Neural cell (in vitro differentiated cells): ENCODE results near the gene FHIT. TPM values are rescaled to one million over a fixed set of nuclear protein-coding genes. Genes with fewer than 3 reads are reported as not detected.
A peak's percentile ranks its signal among the peaks of the same experiment; 100 is the strongest.

Source experiments
- H2AFZ ChIP-seq: fragments of 200-600, 300-800 bp; sonication (generic), shearing (Covaris generic); 2 replicates; pipeline ENCODE4 v1.6.0; 2014; ENCODE audit warnings: low read depth, mild to moderate bottlenecking, antibody characterized with exemption, low read length, moderate library complexity
- H3F3A ChIP-seq: fragments of 200-600 bp; shearing (Covaris generic); 2 replicates; pipeline ENCODE4 v1.6.1; 2016; ENCODE audit warnings: mild to moderate bottlenecking, moderate library complexity, mixed read lengths, antibody characterized with exemption, low read length; ENCODE audit not compliant: insufficient read depth, poor library complexity, severe bottlenecking
- H3K27ac ChIP-seq: fragments of 200-600, 300-800 bp; sonication (generic), shearing (Covaris generic); 2 replicates; pipeline ENCODE4 v1.5.1; 2014; ENCODE audit warnings: mild to moderate bottlenecking, low read length, moderate library complexity
- H3K27me3 ChIP-seq: fragments of 300-800, 200-600 bp; sonication (generic), shearing (Covaris generic); 2 replicates; pipeline ENCODE4 v1.6.0; 2014; ENCODE audit warnings: mild to moderate bottlenecking, low read depth, low read length, moderate library complexity; ENCODE audit not compliant: insufficient read depth
- H3K36me3 ChIP-seq: fragments of 300-800, 200-600 bp; sonication (generic), shearing (Covaris generic); 2 replicates; pipeline ENCODE4 v1.5.1; 2014; ENCODE audit warnings: mild to moderate bottlenecking, antibody characterized with exemption, low read length, moderate library complexity; ENCODE audit not compliant: insufficient read depth
- H3K4me2 ChIP-seq: fragments of 300-800, 200-600 bp; sonication (generic), shearing (Covaris generic); 2 replicates; pipeline ENCODE4 v1.6.0; 2014; ENCODE audit warnings: mild to moderate bottlenecking, low read length
- H3K4me3 ChIP-seq: fragments of 300-800, 200-600 bp; sonication (generic), shearing (Covaris generic); 2 replicates; pipeline ENCODE4 v1.5.1; 2014; ENCODE audit warnings: mild to moderate bottlenecking, low read length, moderate library complexity
- H3K79me2 ChIP-seq: fragments of 200-600 bp; shearing (Covaris generic); replicated peaks from 2 replicates; pipeline ENCODE4 v1.6.0; 2014; ENCODE audit warnings: mild to moderate bottlenecking, low read length, moderate library complexity; ENCODE audit not compliant: insufficient read depth
- H3K9ac ChIP-seq: fragments of 300-800, 200-600 bp; sonication (generic), shearing (Covaris generic); 2 replicates; pipeline ENCODE4 v1.6.1; 2016; ENCODE audit warnings: mild to moderate bottlenecking, low read length, mixed read lengths
- H3K9me2 ChIP-seq: fragments of 200-600 bp; shearing (Covaris generic); 2 replicates; pipeline ENCODE4 v1.6.1; 2016; ENCODE audit warnings: mild to moderate bottlenecking, low read length, mixed read lengths; ENCODE audit not compliant: insufficient read depth
- H3K9me3 ChIP-seq: fragments of 200-600, 300-800 bp; sonication (generic), shearing (Covaris generic); 2 replicates; pipeline ENCODE4 v1.6.1; 2016; ENCODE audit warnings: mild to moderate bottlenecking, mixed run types, low read length, moderate library complexity, mixed read lengths
- H4K20me1 ChIP-seq: fragments of 200-600 bp; shearing (Covaris generic); 2 replicates; pipeline ENCODE4 v1.6.1; 2016; ENCODE audit warnings: mild to moderate bottlenecking, mixed run types; ENCODE audit not compliant: insufficient read depth
- CTCF ChIP-seq: fragments of 450-650 bp; IDR thresholded peaks from 2 replicates; pipeline ENCODE4 v1.5.1; 2014; ENCODE audit warnings: antibody characterized with exemption, mild to moderate bottlenecking, moderate library complexity; ENCODE audit not compliant: poor library complexity, severe bottlenecking
- EP300 ChIP-seq: fragments of 450-650 bp; conservative IDR thresholded peaks from 2 replicates; pipeline ENCODE4 v1.6.1; 2014; ENCODE audit warnings: antibody characterized with exemption, mild to moderate bottlenecking, moderate library complexity; ENCODE audit not compliant: poor library complexity, severe bottlenecking
- EZH2 ChIP-seq: fragments of 200-600, 300-800 bp; shearing (Covaris generic), sonication (generic); IDR thresholded peaks from 2 replicates; pipeline ENCODE4 v1.6.1; 2014; ENCODE audit warnings: antibody characterized with exemption, low read length, borderline replicate concordance, mild to moderate bottlenecking; ENCODE audit not compliant: insufficient read depth, poor library complexity, severe bottlenecking
- MXI1 ChIP-seq: fragments of 450-650 bp; conservative IDR thresholded peaks from 2 replicates; pipeline ENCODE4 v1.6.1; 2014; ENCODE audit warnings: antibody characterized with exemption, mild to moderate bottlenecking; ENCODE audit not compliant: poor library complexity, severe bottlenecking
- POLR2AphosphoS5 ChIP-seq: IDR thresholded peaks from 2 replicates; pipeline ENCODE4 v1.6.1; 2012
- RAD21 ChIP-seq: fragments of 450-650 bp; conservative IDR thresholded peaks from 2 replicates; pipeline ENCODE4 v1.6.1; 2014; ENCODE audit warnings: antibody characterized with exemption, mild to moderate bottlenecking, moderate library complexity
- SMC3 ChIP-seq: fragments of 450-650 bp; conservative IDR thresholded peaks from 2 replicates; pipeline ENCODE4 v1.6.1; 2014; ENCODE audit warnings: antibody characterized with exemption, mild to moderate bottlenecking, moderate library complexity; ENCODE audit not compliant: poor library complexity
- TAF1 ChIP-seq: IDR thresholded peaks from 2 replicates; pipeline ENCODE4 v1.6.1; 2012; ENCODE audit warnings: low read depth
- polyA plus RNA-seq: library from polyadenylated mRNA; depleted of rRNA; stranded (reverse); fragments of >200 nt; gene quantifications from 2 replicates; pipeline ENCODE4 v1.2.3, GENCODE V29; 2014
- TF ChIP-seq, protein P1 (sequence below): IDR thresholded peaks from 2 replicates; pipeline ENCODE4 v1.6.1; 2012; ENCODE audit warnings: borderline replicate concordance

The FHIT gene
- polyA plus RNA-seq, 1 donor from 2014 or later, result not detected

DNA sequence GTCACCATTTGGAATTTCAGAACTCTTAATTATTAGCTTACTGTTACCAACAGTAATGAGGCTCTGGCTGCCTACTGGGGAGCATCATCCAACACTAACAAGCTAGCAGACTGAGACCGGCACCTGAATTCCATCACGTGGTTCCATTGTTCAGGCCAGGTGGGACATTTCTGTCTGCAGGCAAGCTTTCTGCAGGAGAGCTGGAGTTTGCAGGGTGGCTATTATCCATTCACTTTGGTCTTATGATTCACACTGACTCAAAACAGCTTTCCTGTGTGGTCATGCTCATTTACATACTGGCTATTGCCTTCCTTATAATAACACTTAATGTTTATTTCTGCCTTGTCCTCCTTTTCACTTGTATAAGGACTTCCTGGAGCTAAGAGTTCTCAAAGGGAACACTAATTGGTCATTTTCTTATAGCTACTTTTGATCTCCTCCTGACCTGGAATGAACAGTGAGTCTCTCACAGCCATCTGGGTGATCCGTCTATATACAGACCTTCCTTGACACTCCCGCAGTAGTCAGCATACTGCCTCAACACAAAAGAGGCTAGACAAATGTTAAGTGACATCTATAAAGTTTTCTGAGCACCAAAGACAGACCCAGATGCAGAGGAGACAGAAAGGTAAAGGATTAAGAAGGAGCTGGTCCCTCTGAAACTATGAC lies 695.4 kb downstream of the FHIT start:
- Histone ChIP-seq H3K36me3 (no peaks in the 10 kb centered on the region), H3K9me3 (no peaks in the 10 kb centered on the region), H3K9me2 (no peaks in the 10 kb centered on the region), H3K4me2 (no peak overlapping the region), H2AFZ (no peak overlapping the region), H3K4me3 (peak overlapping the region; percentile 33), H4K20me1 (no peaks in the 10 kb centered on the region), H3K27me3 (no peaks in the 10 kb centered on the region), H3F3A (no peaks in the 10 kb centered on the region), H3K27ac (peak overlapping the region; percentile 28), H3K79me2 (no peaks in the 10 kb centered on the region), H3K9ac (no peak overlapping the region)
- TF ChIP-seq EZH2 (no peak), POLR2AphosphoS5 (no peak), RAD21 (peak; percentile 16), EP300 (no peak), MXI1 (no peak), SMC3 (no peak)
- TF ChIP-seq, protein P1, sequence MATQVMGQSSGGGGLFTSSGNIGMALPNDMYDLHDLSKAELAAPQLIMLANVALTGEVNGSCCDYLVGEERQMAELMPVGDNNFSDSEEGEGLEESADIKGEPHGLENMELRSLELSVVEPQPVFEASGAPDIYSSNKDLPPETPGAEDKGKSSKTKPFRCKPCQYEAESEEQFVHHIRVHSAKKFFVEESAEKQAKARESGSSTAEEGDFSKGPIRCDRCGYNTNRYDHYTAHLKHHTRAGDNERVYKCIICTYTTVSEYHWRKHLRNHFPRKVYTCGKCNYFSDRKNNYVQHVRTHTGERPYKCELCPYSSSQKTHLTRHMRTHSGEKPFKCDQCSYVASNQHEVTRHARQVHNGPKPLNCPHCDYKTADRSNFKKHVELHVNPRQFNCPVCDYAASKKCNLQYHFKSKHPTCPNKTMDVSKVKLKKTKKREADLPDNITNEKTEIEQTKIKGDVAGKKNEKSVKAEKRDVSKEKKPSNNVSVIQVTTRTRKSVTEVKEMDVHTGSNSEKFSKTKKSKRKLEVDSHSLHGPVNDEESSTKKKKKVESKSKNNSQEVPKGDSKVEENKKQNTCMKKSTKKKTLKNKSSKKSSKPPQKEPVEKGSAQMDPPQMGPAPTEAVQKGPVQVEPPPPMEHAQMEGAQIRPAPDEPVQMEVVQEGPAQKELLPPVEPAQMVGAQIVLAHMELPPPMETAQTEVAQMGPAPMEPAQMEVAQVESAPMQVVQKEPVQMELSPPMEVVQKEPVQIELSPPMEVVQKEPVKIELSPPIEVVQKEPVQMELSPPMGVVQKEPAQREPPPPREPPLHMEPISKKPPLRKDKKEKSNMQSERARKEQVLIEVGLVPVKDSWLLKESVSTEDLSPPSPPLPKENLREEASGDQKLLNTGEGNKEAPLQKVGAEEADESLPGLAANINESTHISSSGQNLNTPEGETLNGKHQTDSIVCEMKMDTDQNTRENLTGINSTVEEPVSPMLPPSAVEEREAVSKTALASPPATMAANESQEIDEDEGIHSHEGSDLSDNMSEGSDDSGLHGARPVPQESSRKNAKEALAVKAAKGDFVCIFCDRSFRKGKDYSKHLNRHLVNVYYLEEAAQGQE, result no peak

- Histone ChIP-seq H4K20me1 (no peaks in the 10 kb centered on the region), H3K9ac (no peak overlapping the region), H3K79me2 (no peaks in the 10 kb centered on the region), H3K27me3 (no peaks in the 10 kb centered on the region), H3K9me2 (no peaks in the 10 kb centered on the region), H3K27ac (no peak overlapping the region), H3F3A (no peaks in the 10 kb centered on the region), H3K9me3 (no peaks in the 10 kb centered on the region), H2AFZ (no peak overlapping the region), H3K4me2 (no peak overlapping the region), H3K36me3 (no peaks in the 10 kb centered on the region), H3K4me3 (no peak overlapping the region)
- TF ChIP-seq, protein P1, result no peak
- no peak for TF ChIP-seq EZH2
- TF ChIP-seq RAD21, result no peak
- TF ChIP-seq CTCF, result no peak
- no peak for TF ChIP-seq SMC3
- no peak for TF ChIP-seq POLR2AphosphoS5
- no peak for TF ChIP-seq EP300
- no peak for TF ChIP-seq MXI1
- no peak for TF ChIP-seq TAF1
Measured at GRCh38 chr3:60553144-60553543, 698.1 kb downstream of the FHIT start.
